CD4-positive, alpha-beta T cell treated with Interleukin-10 for 1 hour (primary cell): ENCODE measurements around the gene OBP2B.

ENCODE experiments used
- DNase-seq: peaks from one replicate; pipeline ENCODE4 v3.0.0-alpha.2; 2020

Gene OBP2B

GRCh38 chr9:133164191-133164590, 44.9 kb downstream of the OBP2B start:
- no peak for DNase-seq

- DNase-seq: peak; percentile 43
These were observed 45.4 kb downstream of the OBP2B start, which contains the start of gene GBGT1 for GRCh38 chr9:133163504-133164172. TSS of gene GBGT1 (minus strand) at chr9:133163914. CDS start at chr9:133162412, 1,502 bp downstream.

- DNase-seq: no peak
These were observed 46.1 kb downstream of the OBP2B start for GRCh38 chr9:133162861-133163503.

GRCh38 chr9:133161547-133161950, 47.5 kb downstream of the OBP2B start:
- DNase-seq: no peak

- DNase-seq: peak; percentile 57
These were observed 48.1 kb downstream of the OBP2B start for GRCh38 chr9:133160742-133161546.

GRCh38 chr9:133158695-133159094, 50.4 kb downstream of the OBP2B start:
- no peak for DNase-seq
